Measurements from ENCODE around the gene RET. TPM values are rescaled to one million over a fixed set of nuclear protein-coding genes. Genes with fewer than 3 reads are reported as not detected.
A peak's percentile ranks its signal among the peaks of the same experiment; 100 is the strongest.
"Not testable (repeated sequence)": the region's sequence is repeated elsewhere in the genome, so short reads cannot be mapped to it uniquely, and the experiment has no call there.

RET gene
- total RNA-seq, 1 experiment from 2014 or later: 0.17 TPM

DNA sequence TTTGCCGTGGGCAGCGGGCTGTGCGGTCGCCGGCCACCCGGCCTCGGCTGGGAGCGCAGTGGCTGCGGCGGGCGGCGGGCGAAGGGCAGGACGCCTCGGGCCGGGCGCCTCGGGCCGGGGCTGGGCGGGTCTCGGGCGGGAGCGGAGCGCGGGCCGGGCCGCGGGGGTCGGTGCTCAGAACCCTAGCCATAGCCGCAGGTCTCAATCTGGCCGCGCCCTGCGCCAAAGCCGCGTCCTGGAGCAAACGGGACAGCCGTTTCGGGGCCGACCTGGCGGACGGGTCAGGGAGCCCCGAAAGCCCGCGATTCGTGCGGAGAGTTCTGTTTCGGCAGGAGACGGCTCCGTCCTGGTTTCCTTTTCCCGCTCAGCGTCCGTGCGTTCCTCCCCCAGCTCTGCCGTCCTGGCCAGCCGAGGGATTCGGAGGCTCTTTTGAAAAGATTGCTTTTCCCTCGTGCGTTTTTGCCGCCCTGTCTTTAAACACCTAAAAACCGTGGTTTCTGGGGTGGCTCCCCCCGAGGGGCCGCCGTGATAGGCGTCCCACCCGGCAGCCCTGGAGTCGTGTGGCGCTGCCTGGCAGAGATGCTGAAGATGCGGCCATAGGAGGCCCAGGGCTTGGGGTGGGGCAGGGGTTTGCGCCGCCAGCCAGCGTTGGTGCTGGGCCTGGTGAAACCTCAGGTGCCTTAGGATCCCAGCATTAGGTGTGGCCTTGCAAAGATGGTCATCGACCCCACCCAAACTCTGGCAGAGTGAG, 727 bp downstream of the RET start:
- DNase-seq (ENCODE audit: low read depth): peak; percentile 22

DNA sequence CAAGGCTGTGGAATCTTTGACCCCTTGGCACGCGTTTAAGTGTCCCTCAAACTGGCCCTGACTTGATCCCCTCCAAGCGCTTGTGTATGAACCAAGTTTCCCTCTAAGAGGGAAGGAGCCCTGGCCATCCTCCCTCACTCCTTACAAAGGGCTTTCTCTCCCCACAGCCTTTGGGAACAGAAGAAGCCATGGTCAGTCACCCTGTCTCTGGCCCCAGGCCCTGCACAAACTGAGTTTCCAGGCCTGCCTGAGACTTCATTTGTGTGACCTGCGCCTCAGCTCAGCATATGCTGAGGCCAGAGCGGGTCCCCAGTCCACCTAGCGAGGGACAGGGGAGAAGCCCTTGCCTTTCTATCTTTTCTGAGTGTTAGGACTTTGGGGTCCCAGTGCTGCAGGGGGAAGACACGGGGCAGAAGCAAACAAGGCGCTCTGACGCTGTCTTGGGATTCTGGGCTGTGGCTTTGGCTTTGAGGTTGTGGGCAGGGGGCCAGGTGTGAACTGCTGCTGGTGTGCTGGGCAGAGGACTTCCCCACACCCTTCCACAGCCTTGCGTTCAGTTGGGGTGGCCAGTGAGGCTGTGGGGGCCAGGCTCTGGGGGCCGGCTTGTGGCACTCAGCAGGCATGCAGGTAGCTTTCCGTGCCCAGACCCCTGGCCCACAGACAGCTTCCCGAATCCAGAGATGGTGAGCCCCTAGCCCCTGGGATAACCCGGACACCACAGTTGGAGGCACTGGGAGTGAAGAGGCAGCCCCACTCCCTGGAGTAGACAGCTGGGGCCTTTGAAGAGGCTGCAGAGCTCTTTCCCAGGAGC, 1.5 kb downstream of the RET start:
- peak; percentile 22 for DNase-seq (ENCODE audit: low read depth)

DNA sequence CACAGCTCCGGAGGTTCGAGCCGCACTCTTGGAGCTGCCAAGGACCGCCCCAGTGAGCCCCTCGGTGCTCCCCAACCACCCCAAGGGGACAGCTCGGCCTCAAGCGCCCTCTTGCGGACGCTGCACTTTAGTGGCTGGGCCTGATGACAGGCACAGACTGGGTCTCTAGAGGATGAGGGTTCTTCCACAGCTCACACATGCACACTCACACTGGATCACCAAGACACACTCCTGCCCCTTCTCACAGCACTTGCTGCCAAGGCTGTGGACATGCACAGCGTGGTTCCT, 2.1 kb downstream of the RET start:
- peak; percentile 45 for DNase-seq (ENCODE audit: low read depth)

DNA sequence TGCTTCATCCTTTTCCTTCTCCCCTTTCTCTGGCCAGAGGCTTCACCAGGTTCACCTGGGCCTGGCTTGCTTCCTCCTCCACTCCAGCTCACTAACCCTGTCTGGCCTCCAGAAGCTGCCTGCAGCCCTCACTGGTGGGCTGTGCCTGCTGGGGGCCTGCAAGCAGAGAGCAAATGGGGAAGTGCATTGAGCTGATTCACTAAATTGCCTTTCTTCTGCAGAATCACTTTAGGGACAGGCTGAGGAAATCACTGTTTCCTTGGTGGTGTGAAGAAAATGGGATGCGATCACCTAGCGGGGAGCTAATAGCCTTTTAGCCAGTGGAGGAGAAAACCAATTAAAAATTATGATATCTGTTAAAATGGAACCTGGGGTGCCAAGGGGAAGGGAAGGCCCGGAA, 3.0 kb downstream of the RET start:
- no peak for DNase-seq (ENCODE audit: low read depth)

DNA sequence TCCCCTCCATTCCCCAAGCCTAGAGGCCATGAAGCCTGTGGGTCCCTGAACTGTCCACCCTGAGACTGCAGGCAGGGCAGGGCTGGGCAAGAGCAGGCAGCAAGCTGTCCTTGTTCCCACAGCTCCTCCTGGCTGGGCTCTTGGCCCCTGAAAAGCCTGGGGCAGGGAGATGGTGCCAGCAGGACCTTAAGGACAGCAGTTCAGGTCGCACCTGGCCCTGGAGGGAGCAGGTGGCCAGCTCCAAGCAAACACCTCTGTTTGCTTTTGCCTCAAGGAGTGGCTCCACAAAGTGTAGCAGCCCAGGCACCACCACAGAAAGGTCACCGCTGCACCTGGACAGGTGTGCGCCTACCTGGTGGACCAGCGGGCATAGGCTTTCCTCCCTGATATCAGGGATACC, 5.2 kb downstream of the RET start:
- no peak for DNase-seq (ENCODE audit: low read depth)

DNA sequence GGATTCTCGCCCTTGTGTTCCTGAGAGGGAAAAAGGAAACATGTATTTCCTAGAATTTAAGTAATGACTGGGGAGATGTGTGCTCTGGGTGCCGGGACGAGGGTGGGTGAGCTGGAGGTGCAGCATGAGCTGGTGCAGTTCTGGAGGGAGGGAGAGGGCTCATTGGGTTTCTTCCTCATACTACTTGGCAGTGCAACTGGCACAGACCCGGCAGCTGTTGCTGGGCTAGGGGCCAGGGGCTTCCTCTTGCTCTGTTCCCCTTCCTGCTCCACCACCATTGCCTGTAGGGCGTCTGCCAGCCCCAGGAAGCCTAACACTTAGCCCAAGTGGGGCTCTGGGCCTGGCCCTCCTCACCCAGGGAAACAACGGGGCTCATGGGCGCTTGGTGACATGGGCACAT, 5.9 kb downstream of the RET start:
- no peak for DNase-seq (ENCODE audit: low read depth)

DNA sequence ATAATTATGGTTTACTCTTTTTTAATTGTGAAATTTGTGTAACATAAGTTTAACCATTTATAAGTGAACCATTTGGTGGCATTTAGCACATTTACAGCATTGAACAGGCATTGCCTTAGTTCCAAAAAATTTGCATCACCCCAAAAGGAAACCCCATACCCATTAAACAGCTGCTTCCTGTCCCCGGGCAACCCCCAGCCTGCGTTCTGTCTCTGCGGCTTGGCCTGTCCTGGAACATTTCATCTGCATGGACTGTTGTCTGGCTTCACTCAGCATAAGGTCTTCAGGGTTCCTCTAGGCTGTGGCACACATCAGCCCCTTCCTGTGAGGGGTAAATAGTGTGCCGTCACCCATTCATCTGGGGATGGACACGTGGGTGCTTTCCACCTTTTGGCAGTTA, 6.9 kb downstream of the RET start:
- DNase-seq (ENCODE audit: low read depth): no peak

DNA sequence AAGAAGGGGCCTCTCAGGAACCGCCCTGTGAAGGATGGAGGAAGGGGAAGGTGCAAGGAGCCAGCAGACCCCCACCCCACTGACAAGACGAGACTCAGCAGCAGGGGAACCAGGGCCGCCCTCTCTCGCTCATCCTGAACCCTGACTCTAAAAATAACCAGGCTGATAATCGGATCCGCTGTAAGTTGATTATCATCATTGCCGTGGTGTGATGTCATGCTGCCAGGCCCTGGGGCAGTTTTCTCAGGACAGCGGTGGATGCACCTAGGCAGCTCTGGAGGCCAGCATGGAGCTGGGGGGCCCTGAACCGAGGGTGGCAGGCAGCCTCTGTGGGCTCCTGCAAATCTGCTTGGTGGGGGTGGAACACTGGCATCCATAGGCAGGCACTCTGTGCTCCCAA, 7.9 kb downstream of the RET start:
- no peak for DNase-seq (ENCODE audit: low read depth)

DNA sequence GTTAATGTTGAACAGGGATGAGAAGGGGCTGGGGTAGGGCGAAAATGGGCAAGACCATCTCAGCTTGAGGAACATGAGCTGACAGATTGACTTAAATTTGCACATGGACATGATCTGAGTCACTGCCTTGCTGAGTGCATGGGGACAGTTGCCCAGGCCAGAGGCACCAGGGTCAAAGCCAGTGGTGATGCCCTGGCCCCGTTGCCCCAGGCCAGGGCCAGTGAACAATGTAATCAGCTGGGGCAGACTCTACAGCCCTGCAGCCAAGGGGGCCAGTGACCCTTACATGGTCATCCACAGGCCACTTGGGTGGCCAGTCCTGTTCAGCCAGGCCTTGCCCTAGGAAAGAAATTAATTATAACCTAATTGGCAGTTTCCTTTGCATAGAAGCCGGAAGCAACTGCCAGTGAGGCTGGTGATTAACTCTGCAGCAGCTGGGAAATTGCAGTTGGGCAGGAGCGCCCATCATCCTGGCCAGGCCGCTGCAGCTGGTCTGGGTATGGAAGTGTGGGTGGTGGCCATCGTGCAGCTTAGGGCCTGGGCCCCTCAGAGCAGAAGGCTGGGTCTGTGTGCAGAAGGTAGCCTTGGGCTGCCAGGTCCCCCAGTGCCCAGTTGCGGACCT, 9.6 kb downstream of the RET start:
- no peak for DNase-seq (ENCODE audit: low read depth)

DNA sequence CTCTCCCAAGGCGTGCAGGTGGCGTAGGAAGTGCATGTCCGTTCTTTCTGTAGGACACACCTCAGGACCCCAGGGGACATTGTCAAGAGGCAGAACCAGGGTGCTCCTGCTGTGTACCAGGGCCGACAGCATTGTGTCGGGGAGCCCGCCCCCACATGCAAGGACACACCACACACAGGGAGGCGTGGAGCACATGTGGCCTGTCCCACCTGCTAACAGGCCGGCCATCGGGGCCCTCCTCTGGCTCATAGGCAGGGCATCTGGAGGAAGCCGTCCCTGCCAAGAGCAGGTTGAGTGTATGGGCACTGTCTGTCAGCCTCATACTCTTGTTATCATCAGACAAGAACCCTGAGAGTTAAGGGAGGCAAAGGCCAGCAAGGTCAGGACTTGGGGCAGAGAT, 12.7 kb downstream of the RET start:
- DNase-seq (ENCODE audit: low read depth): no peak

DNA sequence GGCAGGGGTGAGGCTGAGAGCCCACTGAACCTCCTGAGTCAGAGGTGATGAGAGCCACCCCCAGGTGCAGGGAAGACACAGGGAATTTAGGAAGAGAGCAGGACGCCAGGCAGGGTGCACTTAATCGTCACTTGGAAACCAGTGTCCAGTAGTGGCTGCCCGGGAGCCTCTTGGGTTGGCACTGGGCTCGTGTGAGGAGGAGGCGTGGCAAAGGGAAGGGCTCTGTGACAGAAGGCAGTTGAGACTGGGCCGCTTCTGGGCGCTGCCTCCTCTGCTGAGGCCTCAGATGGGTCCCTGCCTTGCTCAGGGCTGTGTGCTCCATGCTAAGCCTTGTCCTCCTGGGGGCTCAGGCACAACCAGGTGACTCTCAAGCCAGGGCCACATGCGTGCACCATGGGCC, 13.3 kb downstream of the RET start:
- no peak for DNase-seq (ENCODE audit: low read depth)

DNA sequence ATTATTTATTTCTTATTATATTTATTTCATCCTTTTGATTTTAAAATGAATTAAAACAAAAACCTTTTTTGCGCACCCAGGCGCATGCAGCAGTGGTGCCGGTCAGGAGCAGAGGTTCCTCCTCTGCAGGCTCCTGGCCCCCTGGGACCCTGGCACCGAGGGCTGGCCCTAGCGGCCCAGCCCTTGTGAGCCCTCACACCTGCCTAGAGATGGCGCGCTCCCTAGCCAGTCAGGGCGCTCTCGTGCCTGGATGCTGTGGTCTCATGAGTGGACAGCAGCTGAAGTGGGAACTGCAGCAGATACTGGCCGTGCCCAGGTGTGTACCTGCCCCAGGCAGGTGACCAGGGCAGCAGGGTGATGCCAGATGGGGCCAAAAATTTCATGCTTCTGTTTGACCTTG, 13.8 kb downstream of the RET start:
- DNase-seq (ENCODE audit: low read depth): no peak

DNA sequence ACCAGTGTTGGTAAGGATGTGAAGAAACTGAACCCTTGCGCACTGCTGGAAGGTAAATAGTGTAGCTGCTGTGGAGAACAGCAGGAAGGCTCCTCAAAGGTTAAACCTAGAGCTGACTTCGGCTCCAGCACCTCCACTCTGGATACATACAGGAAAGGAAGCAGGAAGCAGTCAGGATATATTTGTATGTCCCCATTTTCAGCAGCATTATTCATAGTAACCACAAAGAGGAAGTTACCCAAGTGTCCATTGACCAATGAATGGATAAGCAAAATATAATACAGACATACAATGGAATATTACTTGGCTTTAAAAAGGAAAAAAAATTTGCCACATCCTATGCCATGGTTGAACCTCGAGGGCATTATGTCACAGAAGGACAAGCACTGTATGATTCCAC, 15.0 kb downstream of the RET start:
- no peak for DNase-seq (ENCODE audit: low read depth)

DNA sequence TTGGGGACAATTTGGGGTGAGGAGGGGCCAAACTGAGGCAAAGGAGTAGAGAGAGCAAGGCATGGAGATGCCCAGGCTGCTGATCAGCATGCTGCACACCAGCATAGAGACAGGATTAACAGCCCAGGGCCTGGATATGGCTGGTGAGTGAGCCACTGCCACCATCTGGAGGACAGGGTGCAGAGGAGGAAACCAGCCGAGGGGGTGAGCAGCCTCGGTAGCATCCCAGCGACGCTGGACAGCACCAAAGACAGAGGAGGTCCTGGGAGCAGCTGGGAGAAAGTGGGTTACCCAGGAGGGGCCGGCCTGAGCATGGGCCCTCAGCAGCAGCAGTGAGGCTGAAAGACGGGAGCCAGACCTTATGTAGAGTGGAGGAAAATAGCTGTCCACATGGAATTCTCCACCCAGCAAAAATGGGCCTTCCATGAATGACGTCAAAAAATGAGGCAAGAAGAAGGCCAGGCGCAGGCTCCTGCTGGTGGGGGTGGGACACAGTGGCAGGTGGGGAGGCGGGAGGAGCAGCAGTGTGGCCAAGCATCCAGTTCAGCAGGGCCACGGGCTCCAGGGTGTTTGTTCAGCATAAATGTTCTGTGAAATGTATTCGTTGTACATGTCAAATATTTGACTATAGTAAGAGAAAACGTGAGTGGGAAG, 16.7 kb downstream of the RET start:
- peak; percentile 18 for DNase-seq (ENCODE audit: low read depth)

DNA sequence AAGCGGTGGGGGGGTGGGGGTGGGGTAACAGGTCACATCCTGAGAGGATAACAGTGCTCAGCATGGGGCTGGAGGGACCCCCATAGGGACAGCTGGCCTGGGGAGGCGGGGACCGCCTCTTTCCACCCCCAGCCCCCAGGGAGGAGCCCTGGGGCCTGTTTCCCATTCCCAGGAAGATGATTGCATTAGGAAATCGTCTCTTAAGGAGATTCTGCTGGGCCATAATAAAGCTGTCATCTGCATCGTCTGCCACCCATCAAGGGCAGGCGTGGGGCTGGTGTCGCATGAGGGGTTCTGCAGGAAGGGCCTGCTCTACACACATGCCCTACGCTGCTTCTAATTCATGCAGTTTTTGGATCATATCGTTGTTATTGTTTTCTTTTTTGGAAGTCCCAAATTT, 17.2 kb downstream of the RET start:
- no peak for DNase-seq (ENCODE audit: low read depth)

DNA sequence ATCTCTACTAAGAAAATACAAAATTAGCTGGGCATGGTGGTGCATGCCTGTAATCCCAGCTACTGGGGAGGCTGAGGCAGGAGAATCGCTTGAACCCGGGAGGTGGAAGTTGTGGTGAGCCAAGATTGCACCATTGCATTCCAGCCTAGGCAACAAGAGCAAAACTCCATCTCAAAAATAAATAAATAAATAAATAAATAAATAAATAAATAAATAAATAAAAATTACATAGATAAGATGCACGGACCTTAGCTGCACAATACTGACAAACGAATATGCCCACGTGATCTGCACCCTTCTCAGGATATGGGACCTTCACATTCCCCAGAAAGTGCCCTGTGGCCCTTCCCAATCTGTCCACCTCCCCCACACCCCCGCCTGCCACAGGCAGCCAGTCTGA, 22.5 kb downstream of the RET start:
- DNase-seq (ENCODE audit: low read depth): not testable (repeated sequence)

DNA sequence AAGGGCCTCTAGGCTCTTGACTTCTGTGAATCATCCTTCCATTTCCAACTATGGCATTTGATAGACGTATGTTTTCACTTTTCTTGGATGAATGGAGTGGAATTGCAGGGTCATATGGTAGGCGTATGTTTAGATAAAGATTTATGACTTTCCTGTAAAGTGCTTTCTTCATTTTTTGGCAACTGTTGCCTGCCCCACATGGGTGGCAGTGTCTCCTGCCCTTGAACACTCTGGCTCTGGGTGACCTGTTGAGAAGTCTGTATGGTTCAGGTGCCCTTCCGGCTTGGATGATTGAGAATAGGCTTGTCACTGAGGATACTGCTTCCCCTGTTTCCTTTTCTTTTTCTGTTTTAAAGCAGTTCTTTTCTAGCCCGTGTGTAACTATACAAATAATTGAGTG, 23.1 kb downstream of the RET start:
- no peak for DNase-seq (ENCODE audit: low read depth)

DNA sequence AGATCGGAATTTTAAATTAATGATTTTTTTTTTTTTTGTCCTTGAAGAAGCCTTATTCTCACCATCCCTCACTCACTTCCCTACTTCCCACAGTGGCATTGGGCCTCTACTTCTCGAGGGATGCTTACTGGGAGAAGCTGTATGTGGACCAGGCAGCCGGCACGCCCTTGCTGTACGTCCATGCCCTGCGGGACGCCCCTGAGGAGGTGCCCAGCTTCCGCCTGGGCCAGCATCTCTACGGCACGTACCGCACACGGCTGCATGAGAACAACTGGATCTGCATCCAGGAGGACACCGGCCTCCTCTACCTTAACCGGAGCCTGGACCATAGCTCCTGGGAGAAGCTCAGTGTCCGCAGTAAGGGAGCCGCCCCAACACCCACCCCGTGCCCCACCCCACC, 23.5 kb downstream of the RET start:
- no peak for DNase-seq (ENCODE audit: low read depth)

DNA sequence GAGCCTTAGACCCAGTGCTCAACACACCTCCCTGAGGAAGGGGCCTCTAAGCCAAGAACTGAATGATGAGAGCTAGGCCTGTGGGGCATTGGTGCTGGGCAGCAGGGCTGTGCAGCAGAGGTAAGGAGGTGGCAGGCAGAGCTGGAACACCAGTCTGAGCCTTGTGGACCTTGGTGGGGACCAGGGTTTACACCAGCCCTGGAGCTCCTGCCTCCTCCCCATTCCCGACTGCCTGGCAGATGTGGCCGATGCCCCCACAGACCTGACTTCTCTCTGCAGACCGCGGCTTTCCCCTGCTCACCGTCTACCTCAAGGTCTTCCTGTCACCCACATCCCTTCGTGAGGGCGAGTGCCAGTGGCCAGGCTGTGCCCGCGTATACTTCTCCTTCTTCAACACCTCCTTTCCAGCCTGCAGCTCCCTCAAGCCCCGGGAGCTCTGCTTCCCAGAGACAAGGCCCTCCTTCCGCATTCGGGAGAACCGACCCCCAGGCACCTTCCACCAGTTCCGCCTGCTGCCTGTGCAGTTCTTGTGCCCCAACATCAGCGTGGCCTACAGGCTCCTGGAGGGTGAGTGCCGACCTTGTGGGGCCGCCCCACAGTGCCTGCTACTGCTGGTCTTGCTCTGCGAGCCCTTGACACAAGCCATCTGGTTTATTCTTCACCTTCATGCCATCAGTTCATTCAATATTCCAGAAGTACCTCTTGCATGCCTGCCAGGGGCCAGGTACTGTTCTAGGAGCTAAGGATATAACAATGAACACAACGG, 25.4 kb downstream of the RET start:
- no peak for DNase-seq (ENCODE audit: low read depth)

DNA sequence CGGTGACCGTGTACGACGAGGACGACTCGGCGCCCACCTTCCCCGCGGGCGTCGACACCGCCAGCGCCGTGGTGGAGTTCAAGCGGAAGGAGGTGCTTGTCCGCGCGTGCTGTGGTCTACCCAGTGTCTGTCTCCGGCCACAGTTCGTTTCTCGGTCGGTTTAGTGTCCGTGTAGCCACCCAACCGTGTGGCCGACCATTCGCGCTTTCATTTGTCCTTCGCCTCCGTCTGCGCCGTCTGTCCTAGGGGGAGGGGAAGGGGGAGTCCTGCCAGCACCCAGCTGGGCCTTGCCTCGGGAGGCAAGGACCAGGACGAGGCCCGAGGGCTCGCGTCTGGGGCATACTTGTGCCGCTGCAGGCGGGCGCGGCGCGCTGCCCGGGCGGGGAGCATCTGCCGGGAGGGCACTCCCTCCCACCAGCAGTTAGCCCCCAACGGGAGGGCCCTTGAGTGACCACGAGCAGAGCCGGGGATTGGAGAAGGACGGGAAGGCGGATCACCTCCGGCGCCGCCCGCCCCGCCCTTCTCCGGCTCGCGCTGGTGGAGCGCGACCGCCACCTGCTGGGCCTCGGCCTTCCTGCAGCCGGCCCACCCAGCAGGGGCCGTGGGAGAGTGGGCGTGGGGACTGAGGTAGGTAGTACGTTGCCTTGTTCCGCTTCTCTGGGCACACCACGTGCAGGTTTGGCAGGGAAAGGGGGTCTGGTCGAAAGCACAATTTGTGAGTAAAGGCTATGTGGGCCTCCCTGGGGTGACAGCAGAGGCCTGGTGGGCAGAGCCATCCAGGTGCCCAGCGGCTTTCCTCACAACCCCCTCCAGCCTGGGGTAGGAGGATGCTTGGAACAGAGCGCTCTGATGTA, 28.5 kb downstream of the RET start:
- peak; percentile 75 for DNase-seq (ENCODE audit: low read depth)

DNA sequence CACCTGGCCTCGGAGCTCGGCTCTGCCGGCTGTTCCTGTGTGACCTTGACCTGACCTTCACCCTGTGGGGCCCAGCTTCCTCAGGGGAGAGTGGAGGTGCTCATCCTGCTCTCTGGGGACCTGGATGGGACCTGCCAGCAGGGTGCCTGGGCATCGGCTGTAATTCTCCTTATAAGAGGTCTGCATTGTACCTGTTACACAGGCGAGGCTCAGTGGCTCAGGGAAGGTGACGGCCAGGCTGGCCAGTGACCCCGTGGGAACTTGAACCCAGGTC, 29.0 kb downstream of the RET start:
- no peak for DNase-seq (ENCODE audit: low read depth)

Measured in Daoy (cell line).